ENCODE results near the gene CDH5.

- TF ChIP-seq CTCF (optimal IDR thresholded peaks at IDR 0.05 in 1 of 3, IDR thresholded peaks at IDR 0.05 in 1 of 3, conservative IDR thresholded peaks at IDR 0.05 in 1 of 3; ENCODE audit: extremely low read depth in 1 of 3, insufficient read depth in 2 of 3, low read length in 3 of 3), result no peak
- no peak for TF ChIP-seq EZH2 (IDR thresholded peaks at IDR 0.05; ENCODE audit: low read length)
Measured at GRCh38 chr16:66428682-66429251, 62.3 kb downstream of the CDH5 start.

Data from keratinocyte (primary cell).